Measurements from ENCODE around the gene PFKL.

DNA sequence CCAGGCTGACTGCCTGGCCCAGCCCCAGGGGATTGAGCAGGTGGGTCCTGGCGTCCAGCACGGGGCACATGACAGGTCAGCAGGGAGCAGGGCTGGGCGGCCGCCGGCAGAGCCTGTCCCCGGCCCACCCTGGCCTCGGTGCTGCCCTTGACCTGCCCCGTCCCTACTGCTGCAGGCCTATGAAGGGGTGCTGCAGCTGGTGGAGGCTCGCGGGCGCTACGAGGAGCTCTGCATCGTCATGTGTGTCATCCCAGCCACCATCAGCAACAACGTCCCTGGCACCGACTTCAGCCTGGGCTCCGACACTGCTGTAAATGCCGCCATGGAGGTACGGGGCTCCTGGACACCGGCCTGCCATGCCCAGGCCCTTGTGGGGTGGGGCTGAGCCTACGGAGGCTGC is 23.7 kb downstream of the PFKL start:
- TF ChIP-seq CREM (CRISPR knock-in tag; IDR thresholded peaks at IDR 0.05) (no peak), TEAD1 (CRISPR knock-in tag; IDR thresholded peaks at IDR 0.05) (no peak), ZNF263 (CRISPR knock-in tag; IDR thresholded peaks at IDR 0.05; ENCODE audit: low read depth) (no peak), MYBL2 (CRISPR knock-in tag; IDR thresholded peaks at IDR 0.05) (no peak), RELA (CRISPR knock-in tag; IDR thresholded peaks at IDR 0.05; ENCODE audit: borderline replicate concordance) (no peak), RORB (CRISPR knock-in tag; IDR thresholded peaks at IDR 0.05) (no peak)
- TF ChIP-seq, protein P1, sequence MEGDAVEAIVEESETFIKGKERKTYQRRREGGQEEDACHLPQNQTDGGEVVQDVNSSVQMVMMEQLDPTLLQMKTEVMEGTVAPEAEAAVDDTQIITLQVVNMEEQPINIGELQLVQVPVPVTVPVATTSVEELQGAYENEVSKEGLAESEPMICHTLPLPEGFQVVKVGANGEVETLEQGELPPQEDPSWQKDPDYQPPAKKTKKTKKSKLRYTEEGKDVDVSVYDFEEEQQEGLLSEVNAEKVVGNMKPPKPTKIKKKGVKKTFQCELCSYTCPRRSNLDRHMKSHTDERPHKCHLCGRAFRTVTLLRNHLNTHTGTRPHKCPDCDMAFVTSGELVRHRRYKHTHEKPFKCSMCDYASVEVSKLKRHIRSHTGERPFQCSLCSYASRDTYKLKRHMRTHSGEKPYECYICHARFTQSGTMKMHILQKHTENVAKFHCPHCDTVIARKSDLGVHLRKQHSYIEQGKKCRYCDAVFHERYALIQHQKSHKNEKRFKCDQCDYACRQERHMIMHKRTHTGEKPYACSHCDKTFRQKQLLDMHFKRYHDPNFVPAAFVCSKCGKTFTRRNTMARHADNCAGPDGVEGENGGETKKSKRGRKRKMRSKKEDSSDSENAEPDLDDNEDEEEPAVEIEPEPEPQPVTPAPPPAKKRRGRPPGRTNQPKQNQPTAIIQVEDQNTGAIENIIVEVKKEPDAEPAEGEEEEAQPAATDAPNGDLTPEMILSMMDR (IDR thresholded peaks at IDR 0.05) = no peak
- TF ChIP-seq, protein P2, sequence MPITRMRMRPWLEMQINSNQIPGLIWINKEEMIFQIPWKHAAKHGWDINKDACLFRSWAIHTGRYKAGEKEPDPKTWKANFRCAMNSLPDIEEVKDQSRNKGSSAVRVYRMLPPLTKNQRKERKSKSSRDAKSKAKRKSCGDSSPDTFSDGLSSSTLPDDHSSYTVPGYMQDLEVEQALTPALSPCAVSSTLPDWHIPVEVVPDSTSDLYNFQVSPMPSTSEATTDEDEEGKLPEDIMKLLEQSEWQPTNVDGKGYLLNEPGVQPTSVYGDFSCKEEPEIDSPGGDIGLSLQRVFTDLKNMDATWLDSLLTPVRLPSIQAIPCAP (CRISPR knock-in tag; IDR thresholded peaks at IDR 0.05) = no peak
- TF ChIP-seq, protein P3, sequence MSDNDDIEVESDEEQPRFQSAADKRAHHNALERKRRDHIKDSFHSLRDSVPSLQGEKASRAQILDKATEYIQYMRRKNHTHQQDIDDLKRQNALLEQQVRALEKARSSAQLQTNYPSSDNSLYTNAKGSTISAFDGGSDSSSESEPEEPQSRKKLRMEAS (CRISPR knock-in tag; IDR thresholded peaks at IDR 0.05) = no peak
- TF ChIP-seq, protein P4, sequence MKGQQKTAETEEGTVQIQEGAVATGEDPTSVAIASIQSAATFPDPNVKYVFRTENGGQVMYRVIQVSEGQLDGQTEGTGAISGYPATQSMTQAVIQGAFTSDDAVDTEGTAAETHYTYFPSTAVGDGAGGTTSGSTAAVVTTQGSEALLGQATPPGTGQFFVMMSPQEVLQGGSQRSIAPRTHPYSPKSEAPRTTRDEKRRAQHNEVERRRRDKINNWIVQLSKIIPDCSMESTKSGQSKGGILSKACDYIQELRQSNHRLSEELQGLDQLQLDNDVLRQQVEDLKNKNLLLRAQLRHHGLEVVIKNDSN (CRISPR knock-in tag; IDR thresholded peaks at IDR 0.05) = no peak
- TF ChIP-seq, protein P5, sequence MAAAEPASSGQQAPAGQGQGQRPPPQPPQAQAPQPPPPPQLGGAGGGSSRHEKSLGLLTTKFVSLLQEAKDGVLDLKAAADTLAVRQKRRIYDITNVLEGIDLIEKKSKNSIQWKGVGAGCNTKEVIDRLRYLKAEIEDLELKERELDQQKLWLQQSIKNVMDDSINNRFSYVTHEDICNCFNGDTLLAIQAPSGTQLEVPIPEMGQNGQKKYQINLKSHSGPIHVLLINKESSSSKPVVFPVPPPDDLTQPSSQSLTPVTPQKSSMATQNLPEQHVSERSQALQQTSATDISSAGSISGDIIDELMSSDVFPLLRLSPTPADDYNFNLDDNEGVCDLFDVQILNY (CRISPR knock-in tag; IDR thresholded peaks at IDR 0.05) = no peak
- TF ChIP-seq, protein P6, sequence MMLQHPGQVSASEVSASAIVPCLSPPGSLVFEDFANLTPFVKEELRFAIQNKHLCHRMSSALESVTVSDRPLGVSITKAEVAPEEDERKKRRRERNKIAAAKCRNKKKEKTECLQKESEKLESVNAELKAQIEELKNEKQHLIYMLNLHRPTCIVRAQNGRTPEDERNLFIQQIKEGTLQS (CRISPR knock-in tag; conservative IDR thresholded peaks at IDR 0.05) = no peak

All from WTC11 (cell line).